ENCODE data around the gene SYNE1. TPM values are rescaled to one million over a fixed set of nuclear protein-coding genes. Genes with fewer than 3 reads are reported as not detected.
A peak's percentile ranks its signal among the peaks of the same experiment; 100 is the strongest.

Gene SYNE1
- total RNA-seq, 1 donor: 95.3 TPM

DNA sequence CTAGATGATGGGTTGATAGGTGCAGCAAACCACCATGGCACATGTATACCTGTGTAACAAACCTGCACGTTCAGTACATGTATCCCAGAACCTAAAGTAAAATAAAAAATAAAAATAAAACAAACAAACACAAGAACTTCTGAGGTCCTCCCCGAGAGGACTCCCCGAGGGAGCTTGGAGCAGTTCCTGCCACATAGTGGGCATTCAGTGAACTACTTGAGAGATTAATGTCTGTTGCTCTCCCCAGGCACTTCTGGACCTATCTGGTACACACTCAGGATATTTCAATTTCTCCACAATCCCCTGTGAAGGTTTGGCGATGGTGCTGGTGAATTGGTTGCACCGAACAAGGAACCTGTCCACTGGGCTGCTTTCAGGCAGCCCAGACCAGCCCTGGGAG is 518.5 kb downstream of the SYNE1 start:
- no peak for DNase-seq (ENCODE audit: low read depth in 2 of 3, low spot score in 2 of 3)

- no peak for DNase-seq (ENCODE audit: low read depth in 2 of 3, low spot score in 2 of 3)
Observed at GRCh38 chr6:152118224-152118623, 518.9 kb downstream of the SYNE1 start.

GRCh38 chr6:152117156-152118133 is 519.7 kb downstream of the SYNE1 start:
- peak in 1 of 3 donors; percentile 22 for DNase-seq (ENCODE audit: low read depth in 2 of 3, low spot score in 2 of 3)

DNA sequence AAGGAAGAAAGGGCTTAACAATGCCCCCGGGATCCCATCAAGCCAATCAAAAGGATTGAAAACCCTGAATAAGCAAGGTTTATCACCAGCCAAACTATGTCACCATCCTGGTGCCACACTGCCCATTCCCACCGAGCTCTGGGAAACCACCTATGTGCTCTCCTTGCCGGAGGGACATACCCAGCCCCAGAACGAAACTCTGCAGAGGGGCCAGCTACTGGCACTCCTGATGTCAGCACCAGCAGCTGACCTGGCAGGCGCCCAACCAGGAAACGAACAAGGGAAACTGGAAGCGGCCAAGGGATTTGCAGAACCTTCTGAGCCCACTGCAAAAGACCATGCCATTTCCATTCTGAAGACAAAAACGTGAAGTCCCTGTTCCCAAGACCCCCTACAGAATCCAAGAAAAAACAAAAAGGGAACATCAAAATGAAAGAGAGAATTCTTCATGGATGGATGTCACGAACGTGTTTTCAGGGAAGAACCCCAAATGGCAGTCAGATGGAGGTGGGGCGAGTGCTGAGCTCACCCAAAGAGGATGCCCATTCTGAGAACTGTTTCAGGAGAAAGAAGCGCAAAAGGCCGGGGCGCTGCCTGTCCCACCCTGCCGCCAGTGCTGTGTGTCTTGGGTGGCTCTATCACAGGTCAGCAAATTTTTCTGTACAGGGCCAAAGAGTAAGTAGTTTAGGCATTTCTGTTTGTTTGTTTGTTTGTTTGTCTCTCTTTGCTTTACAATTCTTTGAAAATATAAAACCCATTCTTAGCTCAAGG is 524.5 kb downstream of the SYNE1 start:
- DNase-seq (ENCODE audit: low read depth in 2 of 3, low spot score in 2 of 3): peak in 1 of 3 donors; percentile 22

DNA sequence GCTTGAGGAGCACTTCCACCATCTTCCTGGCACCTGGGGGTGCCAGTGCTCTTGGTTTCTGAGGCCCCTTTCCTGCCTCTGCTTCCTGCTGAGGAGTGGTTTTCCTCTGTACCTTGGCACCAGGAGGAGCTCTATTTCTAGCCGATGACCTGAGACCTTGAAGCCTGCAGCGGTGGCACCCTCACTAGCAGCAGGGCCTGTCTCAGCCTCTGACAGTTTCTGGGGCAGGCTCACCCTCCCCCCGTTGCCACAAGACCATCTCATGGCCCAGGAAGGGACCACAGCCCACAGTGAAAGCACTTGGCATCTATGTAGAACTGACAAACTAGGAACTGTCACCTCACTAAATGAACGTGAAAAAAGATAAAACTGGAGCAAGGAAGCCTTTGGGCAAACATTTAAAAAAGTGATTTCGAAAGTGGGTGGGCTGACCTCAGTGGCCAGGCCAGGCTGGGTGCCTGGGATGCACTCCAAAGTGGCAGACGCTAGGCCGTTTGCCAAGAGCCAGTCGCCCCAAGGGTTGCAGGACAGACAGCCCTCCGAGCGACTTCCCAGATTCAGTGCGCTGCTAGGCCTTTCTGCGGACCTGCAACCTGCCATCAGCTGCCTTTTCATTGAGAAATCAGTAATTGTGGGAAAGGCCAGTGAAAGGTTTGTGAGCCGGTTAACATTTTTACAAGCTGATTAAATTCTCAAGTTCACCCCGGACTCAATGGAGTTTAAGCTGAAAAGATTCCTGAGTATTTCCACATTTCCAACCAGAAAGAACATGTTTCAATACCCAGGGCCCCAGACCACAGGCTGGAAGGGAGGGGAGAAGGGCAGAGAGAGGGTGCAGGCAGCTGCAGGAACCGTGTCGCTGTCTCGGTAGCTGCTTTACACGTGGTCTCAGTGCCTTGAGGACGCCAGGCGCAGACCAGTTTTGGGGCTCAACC is 526.0 kb downstream of the SYNE1 start:
- DNase-seq (ENCODE audit: low read depth in 2 of 3, low spot score in 2 of 3): peak in 1 of 3 donors; percentile 32

DNA sequence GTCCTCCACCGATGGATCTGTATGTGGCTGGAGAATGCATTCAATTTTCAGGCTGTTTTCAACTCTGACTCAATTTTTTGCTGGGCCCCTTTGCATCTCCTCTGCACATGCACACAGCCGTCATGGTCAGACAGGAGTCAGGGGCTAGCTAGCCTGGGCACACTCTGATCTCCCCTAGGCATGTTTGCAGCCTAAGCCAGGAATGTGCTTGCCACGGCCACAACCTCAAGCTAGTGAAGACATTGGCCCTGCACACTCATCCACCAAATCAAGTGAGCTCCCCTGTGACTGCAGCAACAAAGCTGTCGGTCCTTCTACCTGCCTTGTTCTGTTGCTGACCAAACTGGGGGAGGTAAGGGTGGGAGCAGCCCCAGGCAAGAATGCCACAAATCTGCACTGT is 529.2 kb downstream of the SYNE1 start:
- no peak for DNase-seq (ENCODE audit: low read depth in 2 of 3, low spot score in 2 of 3)

DNA sequence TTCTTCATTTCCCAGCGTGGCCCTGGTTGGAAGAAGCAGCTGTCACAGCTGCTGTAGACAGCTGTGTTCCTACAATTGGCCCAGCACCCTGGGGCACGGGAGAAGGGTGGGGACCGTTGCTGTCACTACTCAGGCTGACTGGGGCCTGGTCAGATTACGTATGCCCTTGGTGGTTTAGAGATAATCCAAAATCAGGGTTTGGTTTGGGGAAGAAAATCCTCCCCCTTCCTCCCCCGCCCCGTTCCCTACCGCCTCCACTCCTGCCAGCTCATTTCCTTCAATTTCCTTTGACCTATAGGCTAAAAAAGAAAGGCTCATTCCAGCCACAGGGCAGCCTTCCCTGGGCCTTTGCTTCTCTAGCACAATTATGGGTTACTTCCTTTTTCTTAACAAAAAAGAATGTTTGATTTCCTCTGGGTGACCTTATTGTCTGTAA is 537.0 kb downstream of the SYNE1 start:
- no peak for DNase-seq (ENCODE audit: low read depth in 2 of 3, low spot score in 2 of 3)

DNA sequence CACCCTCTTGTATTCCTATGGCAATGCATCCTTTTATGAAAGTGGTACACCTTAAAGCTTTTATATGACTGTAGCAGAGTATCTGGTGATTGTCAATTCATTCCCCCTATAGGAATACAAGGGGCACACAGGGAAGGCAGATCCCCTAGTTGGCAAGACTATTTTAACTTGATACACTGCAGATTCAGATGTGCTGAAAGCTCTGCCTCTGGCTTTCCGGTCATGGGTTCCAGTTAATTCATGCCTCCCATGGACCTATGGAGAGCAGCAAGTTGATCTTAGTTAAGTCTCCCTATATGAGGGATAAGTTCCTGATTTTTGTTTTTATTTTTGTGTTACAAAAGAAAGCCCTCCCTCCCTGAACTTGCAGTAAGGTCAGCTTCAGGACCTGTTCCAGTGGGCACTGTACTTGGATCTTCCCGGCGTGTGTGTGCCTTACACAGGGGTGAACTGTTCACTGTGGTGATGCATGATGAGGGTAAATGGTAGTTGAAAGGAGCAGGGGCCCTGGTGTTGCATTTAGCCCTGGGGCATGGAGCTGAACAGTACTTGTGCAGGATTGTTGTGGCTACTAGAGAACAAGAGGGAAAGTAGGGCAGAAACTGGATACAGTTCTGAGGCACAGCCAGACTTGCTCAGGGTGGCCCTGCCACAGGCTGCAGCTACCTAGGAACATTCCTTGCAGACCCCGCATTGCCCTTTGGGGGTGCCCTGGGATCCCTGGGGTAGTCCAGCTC is 537.5 kb downstream of the SYNE1 start:
- no peak for DNase-seq (ENCODE audit: low read depth in 2 of 3, low spot score in 2 of 3)

DNA sequence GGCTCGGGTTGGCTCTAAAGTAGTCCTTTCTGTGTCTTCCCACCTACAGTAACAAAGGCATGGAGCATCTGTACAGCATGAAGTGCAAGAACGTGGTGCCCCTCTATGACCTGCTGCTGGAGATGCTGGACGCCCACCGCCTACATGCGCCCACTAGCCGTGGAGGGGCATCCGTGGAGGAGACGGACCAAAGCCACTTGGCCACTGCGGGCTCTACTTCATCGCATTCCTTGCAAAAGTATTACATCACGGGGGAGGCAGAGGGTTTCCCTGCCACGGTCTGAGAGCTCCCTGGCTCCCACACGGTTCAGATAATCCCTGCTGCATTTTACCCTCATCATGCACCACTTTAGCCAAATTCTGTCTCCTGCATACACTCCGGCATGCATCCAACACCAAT is 538.5 kb downstream of the SYNE1 start:
- DNase-seq (ENCODE audit: low read depth in 2 of 3, low spot score in 2 of 3): no peak

DNA sequence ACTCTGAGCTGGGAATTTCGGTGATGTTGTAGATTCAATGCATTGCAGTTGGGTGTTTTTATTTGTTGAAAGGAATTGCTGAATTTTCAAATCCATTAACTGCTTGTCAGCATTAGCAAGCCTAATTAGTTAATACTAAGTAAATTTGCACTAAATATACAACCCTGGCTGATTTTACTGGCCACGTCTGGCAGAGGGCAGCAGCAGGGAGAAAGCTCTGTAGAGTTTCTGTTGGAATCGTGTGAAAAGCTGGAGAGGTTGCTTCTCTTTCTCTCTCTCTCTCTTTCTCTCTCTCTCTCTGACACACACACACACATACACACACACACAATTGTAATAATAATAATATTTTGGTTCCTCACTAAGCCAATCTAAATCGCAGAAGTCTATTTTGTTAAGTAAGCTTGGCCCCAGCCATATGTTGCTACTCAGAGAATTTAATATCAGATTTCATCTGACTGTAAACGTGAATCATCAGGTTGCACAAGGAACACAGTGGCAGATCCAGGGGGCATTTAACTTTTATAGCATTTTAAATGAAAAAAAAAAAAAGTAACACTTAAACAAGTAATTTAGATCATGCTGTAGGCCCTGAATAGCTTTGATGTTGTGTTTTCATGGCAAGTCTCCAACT is 540.2 kb downstream of the SYNE1 start:
- no peak for DNase-seq (ENCODE audit: low read depth in 2 of 3, low spot score in 2 of 3)

GRCh38 chr6:152094992-152095592 is 542.1 kb downstream of the SYNE1 start:
- DNase-seq (ENCODE audit: low read depth in 2 of 3, low spot score in 2 of 3): peak in 2 of 3 donors; percentile 39 to 62

DNA sequence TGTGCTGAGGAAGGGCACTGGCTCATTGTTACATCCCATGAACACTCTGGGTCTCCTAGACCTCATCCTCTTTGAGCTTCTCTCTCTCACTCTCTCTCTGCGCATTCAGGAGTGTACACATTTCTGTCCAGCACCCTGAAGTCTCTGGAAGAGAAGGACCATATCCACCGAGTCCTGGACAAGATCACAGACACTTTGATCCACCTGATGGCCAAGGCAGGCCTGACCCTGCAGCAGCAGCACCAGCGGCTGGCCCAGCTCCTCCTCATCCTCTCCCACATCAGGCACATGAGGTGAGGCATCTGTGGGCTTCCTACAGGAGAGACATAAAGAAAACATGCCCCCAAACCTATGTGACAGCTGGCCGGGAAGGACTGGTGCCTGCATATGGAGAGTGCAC is 542.9 kb downstream of the SYNE1 start:
- no peak for DNase-seq (ENCODE audit: low read depth in 2 of 3, low spot score in 2 of 3)

DNA sequence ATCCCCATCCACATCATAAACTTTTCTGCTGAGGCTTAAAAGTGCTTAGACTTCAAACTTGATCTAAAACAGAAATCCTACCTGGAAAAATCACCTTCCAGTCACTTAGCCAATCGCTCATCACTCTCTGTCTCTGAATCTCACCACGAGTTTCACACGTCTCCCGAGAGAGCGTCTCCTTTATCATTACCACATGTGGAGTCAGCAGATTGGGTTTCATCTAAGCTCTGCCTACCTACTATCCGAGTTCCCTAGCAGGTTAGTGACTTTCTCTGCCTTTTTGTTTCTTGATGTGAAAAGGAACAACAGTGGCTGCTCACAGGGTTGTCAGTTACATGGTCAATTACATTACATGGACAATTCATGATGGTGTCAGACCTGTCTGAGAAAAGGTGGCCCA is 543.5 kb downstream of the SYNE1 start:
- DNase-seq (ENCODE audit: low read depth in 2 of 3, low spot score in 2 of 3): no peak

DNA sequence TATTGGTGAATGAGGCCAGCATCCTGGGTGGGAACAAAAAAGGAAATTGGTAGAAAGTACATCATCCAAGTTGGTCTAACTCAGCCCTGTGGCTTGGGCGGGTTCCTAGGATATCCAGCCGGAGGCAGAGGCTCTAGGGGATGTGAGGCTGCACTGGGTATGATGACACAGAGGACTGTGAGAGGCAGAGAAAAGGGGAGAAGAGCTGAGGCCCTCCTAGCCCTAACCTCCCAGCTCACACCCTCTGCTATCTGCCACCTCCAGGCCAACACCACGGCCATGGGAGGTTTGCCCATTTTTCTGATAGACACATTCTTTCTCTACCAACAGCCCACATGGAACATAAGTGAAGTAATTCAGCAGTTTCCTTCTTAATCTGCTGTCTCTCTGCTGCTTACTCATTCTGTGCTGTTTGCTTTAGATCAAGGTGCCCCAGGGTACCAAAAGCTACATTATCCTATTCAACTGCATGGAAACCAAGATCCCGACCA is 545.3 kb downstream of the SYNE1 start:
- DNase-seq (ENCODE audit: low read depth in 2 of 3, low spot score in 2 of 3): no peak

- DNase-seq (ENCODE audit: low read depth in 2 of 3, low spot score in 2 of 3): no peak
Observed at GRCh38 chr6:152091201-152091600, 546.0 kb downstream of the SYNE1 start.

- no peak for DNase-seq (ENCODE audit: low read depth in 2 of 3, low spot score in 2 of 3)
Observed at GRCh38 chr6:152089992-152090391, 547.2 kb downstream of the SYNE1 start.

DNA sequence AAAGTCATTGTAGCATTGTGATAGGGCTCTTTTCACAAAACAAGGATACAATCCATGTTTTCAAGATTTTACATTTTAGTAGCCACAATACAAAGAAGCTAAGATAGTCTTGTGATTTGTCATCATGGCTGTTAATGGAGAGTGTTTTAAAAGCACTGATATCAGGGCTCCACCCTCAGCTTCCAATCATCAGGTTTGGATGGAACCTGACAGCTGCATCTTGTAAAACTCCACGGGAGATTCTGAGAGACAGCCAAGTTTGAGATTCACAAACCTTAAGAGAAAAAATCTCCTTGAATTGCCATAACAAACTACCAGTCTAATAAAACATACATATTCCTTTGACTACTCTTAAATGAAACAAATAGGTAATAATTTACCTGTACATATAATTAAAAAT is 549.5 kb downstream of the SYNE1 start:
- DNase-seq (ENCODE audit: low read depth in 2 of 3, low spot score in 2 of 3): no peak

DNA sequence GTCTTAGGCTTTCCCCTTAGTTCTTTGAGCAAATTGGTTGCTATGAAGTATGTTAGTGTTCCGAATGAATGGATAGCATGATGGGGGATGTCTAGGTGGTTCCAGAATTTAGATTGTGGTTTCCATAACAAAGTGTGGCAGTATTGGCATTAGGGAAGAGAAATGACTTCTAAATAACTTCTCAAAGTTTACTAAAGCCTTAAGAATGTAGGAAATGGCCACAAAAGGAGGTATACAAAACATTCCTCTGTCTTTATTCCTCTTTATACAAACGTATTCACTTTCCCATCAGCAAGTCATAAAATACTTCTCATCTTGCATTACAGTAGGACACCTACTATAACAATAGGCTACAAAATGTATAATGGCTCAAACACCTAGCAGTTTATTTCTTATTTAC is 550.1 kb downstream of the SYNE1 start:
- no peak for DNase-seq (ENCODE audit: low read depth in 2 of 3, low spot score in 2 of 3)

All from hematopoietic multipotent progenitor cell (in vitro differentiated cells).